GM18519 (cell line): ENCODE results near the gene OR7G3.

Experiments used
- ATAC-seq: cut with Tn5 transposase; IDR thresholded peaks from one replicate; pipeline ENCODE4 v1.9.1; 2021; ENCODE audit warnings: mild to moderate bottlenecking, moderate library complexity; ENCODE audit not compliant: unreplicated experiment, low FRiP score

The OR7G3 gene

DNA sequence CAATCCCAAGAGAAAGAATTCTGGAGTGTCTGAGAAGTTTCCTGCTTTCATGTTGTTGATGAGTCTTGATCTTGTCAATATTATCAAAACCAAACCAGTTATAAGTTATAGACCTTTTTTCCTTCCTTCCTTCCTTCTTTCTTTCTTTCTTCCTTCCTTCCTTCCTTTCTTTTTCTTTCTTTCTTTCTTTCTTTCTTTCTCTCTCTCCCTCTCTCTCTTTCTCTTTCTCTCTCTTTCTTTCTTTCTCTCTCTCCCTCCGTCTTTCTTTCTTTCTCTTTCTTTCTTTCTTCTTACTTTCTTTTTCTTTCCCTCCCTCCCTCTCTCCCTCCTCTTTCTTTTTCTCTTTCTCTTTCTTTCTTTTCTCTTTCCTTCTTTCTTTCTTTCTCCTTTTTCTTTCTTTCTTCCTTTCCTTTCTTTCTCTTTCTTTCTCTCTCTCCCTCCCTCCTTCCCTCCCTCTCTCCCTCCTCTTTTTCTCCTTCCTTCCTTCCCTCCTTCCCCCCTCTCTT lies at the start of gene OR7G3:
Gene OR7G3 (minus strand): TSS at position 51 of the 506 bp plus-strand sequence. CDS start 0 bp downstream, at position 51.
- ATAC-seq, result no peak

DNA sequence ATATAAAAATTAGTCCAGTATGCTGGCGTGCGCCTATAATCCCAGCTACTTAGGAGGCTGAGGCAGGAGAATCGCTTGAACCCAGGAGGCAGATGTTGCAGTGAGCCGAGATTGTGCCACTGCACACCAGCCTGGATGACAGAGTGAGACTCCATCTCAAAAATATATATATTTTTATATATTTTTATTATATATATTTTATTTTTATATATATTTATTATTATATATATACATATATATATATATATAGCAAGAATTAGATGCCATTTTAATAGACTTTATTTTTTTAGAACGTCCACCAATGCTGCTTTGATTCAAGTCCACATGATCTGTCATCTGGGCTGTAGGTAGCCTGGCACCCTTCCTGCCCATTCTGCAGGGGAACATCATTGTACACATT lies 48.6 kb upstream of the OR7G3 start:
- no peak for ATAC-seq

DNA sequence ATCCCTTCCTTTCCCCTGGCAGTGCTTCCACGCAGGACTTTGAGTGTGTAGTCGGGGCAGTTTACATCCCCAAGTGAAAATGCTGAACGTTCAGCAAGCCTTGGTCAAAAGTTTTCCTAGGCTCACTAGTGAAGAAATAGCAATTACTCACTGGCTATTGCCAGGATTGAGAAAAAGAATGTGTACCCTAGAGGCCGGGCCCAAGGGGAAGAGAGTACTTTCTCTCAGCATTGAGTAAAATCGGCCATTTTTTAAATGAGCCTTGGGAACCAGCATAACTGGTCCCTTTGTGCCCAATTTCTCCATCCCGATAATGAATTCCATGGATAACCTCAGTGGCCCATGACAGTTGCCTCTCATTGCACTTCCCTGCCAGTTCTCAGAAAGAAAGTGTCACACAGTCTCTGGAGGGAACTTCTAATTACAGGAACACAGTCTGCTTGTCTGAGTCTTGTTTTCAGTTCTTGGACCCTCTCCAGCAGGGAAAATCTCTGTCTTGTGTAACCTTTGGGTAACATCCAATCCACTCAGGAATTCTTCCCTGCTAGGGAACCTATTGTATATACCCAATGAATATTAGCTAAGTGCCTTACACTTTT lies 44.7 kb upstream of the OR7G3 start:
- ATAC-seq, result no peak

DNA sequence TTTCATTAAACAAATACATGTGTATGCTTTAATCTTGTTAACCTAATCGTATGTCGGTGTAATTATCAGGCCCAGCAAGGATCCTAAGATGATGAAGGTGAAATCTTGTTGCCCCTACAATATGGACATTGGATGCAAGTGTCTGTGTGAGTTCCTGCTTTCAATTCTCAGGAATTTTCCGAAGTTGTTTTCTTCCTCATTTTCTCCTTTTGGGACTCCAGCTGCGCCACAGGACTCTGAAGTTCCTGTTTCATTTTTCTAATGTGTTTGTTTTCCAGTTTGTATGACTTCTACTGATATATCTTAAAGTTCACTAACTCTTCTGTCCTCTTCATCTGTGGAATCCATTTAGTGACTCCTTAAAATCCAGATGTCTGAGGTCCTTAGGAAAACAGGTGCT lies 40.1 kb upstream of the OR7G3 start:
- no peak for ATAC-seq

DNA sequence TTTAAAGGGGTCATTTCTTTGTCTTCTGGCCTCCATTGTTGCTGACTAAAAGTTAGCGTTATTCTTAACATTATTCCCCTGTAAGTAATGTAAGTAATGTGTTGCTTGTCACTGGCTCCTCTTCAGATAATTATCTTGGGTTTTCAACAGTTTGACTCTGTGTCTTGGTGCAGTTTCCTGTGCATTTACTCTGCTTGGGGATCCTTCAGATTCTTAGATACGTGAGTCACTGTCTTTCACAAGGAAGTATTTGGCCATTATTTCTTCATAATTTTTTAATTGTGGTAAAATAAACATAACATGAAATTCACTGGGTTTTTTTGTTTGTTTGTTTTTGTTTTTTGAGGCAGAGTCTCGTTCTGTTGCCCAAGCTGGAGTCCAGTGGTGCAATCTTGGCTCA lies 38.5 kb upstream of the OR7G3 start:
- ATAC-seq, result no peak

DNA sequence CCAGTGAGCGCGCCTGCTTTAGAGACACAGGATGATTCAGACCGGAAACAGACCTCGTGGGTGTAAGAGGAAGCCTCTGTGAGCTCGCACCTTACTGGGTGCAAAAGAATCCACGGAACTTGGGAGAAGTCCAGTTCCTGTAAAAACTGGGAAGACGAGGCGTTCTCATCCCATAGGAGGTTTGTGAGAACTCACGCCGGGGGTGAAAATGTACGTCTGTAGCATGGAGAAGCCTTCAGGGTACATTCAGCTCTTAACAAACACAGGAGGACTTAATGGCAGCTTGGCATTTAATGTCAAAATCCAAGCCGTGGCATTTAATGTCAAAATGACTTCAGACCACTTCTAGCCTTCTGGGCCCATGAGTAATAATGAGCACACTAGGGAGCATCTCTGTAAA lies 34.7 kb upstream of the OR7G3 start:
- no peak for ATAC-seq

DNA sequence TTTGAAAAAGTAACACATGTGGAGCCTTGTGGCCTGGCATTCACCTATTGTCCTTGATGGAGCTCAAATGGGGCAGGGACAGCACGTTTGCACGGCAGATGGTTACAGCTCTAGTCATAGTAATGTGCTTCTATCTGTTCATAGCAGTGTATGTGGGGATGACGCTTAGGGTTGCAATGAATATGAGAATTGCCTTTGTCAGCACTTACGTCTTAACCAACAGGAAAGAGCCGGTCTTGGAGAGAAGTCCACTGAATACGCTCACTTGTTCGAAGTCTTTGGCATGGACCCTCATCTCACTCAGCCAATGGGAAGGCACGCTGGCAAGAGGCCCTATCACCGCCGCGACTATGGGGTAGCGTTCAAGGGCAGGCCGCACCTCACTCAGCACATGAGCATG lies 33.1 kb upstream of the OR7G3 start:
- ATAC-seq, result no peak

DNA sequence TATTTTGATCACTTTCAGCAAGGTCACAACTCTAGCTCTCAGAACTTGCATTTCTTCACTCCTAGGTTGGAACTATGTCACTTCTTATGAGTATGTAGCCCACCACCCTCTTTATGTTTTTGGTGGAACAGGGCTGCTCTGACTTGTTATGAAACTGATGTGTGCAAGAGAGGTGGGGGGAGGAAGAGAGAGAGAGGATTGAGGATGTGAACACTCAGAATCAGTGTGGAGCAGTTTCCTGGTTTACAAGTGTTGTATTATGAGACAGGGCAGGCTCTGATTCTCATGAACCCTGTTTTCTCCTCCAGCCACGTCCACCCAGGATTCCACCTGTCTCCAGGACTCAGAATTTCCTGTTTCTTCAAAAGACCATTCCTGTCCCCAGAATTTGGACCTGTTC lies 29.6 kb upstream of the OR7G3 start:
- ATAC-seq, result no peak

DNA sequence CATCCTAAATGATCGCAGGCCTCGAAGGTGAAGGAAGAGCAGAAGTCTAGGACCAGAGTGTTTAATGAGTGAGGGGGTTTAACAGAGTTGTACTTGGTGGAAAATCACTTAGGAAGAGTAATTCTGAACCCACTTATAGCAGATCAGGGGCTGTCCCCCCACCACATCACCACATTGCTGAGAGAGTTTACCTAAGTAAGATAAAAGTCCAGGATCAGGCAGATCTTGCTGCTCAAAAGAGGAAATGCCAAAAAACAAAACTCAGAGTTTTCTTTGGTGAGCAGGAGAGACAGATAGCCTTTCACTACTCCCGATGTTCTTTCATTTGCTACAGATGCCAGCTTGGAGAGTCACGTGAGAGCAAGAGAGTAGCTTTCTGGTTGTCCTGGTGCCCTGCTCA lies 28.8 kb upstream of the OR7G3 start:
- ATAC-seq, result no peak

DNA sequence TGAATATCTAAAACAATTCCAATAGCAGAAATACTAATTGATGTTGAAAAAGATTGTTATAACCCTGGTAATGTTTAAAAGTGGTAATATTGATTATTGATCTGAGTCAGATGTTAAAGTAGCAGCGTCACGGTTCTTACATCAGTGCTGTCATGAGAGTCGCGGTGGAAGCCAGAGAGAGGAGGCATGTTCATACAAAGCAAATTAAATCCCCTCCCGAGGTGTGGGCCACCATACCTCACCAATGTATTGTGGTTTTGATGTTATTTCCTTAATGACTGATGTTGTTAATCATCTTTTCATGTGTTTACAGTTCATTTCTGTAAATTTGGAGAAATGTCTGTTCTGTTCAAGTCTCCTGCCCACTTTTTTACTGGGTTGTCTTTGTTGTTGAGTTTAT lies 24.6 kb upstream of the OR7G3 start:
- no peak for ATAC-seq

DNA sequence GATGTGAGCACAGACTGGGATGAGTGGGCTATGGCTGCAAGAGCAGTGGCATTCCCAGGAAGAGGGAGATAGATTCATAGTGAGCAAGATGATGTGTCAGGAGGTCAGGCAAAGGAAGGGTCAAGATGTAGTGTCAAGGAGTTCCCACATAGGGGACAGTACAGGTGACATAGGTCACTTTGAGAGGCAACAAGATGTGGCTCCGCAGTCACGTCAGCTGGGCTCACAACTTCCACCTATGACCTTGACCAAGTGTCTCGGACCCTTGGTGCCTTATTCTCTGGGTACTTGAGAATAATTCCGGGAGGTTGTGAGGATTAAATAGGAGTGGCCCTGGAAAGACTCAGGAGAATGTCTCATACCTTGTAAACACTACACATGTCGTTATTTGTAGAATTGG lies 23.9 kb upstream of the OR7G3 start:
- ATAC-seq, result no peak

DNA sequence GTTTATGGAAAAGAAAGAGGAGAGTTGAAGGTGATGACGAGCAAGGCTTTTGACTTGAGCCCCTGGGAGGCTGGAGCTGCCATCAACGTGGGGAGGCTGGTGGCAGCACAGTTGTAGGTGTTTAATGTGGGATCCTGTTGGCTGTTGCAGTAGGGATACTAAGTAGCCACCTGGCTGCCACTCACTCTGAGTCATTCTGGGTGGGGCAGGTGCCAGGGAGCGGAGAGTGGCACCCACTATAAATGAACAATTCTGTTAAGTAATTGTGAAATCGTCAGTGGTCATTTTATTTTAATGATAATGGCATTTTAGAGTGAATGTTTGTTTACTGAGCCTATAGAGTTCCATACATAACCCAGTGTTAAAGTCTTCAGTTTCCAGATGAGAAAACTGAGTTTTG lies 23.2 kb upstream of the OR7G3 start:
- ATAC-seq, result no peak

DNA sequence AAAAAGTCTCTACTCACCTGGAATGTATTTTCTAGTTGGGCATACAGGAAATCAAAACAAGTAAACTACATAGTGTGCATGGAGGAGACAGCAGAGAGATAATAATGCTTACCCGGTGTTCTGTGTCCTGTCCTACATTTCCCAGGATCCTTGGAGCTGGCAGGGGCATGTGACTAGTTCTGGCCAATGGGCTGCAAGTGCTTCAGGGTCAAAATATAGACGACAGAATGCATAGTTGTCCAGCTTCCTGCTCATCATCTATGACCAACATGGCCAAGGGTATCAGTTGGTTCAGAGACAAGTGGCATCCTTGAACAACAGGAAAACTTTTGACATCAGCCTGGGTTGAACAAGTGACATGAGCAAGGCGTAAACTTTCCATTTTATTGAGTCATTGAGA lies 21.9 kb upstream of the OR7G3 start:
- no peak for ATAC-seq

DNA sequence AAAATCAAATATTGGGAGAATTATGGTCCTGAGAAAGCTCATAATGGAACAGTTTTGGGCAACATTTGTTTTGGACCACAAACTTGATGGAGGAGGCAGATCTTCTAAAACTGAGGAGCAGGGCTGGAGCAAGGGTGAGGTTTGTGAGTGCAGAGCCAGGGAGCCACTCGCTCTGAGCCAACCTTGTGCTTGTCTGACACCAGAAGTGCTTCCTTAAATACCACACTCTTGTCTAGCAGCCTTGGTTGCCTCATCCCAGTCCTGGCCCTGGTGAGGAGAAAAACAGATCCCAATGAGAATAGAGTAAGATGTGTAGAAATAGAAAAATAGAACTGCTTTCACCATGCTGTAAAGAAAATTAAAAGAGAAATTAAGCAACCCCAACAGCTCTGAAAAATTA lies 20.1 kb upstream of the OR7G3 start:
- no peak for ATAC-seq

DNA sequence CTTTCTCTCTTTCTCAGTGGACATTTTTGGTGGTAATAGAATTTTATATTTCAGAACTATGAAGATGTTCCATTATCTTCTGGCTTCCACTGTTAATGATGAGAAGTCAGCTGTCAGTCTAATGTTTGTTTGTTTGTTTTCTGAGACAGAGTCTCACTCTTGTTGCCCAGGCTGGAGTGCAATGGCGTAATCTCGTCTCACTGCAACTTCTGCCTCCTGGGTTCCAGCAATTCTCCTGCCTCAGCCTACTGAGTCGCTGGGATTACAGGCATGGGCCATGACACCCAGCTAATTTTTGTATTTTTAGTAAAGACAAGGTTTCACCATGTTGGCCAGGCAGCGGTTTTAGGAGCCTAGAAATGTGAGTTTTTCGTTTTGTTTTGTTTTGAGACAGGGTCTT lies 18.2 kb upstream of the OR7G3 start:
- no peak for ATAC-seq

DNA sequence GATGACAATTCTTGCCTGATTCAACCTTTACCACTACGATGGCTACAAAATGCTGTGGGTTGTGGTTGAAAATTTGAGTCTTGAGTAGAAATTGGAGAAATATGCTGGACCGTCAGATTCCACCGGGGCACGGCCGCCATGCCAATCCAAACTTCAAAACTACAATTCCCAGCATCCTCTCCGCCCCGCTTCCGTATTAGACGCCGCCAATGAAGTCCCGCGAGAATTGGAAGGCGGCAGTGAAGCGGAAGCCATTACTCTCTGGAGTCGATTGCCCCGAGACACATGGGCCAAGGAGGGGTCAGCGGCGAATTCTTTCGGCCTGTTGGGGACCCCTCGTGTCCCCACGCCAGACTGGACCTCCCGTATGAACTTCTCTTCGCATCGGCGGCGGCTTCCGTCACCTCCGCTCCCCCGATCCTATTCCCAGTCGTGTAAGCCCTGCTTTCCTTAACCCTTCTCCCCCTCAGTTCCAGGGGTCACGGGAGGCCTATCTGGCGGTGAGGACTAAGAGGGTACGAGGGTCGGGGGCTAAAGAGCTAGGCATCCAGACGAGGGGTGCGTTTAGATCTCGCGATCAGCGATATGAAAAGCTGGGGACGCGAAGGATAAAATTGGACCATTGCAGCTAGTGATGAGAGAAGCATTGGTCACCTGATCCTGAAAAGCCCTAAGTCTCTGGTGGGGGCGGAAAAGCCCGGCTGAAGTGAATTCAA lies 13.6 kb upstream of the OR7G3 start, which contains the start of gene ZNF317:
Gene ZNF317 (plus strand): TSS at position 239 of the 716 bp plus-strand sequence. CDS start 15,620 bp downstream, outside the sequence.
- no peak for ATAC-seq

DNA sequence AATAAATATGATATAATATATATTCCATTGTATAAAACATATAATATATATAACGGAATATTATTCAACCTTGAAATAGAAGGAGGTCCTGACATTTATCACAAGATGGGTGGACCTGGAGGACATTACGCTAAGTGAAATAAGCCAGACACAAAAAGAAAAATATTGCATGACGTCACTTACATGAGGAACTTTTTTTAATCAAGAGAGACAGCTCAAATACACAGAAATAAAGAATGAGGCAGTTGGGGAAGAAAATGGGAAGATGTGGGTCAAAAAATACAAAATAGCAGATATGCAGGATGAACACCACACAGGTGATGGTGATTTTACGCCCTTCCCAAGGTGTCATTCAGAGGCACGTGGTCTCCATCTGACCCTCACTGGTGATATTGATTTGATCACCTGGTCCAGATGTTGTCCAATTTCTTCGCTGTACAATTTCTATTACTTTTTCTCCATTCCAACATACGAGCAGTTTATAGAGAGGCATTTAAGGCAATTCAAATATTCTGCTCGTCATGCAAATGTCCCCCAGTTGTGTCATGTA lies 12.9 kb upstream of the OR7G3 start:
- ATAC-seq, result no peak

DNA sequence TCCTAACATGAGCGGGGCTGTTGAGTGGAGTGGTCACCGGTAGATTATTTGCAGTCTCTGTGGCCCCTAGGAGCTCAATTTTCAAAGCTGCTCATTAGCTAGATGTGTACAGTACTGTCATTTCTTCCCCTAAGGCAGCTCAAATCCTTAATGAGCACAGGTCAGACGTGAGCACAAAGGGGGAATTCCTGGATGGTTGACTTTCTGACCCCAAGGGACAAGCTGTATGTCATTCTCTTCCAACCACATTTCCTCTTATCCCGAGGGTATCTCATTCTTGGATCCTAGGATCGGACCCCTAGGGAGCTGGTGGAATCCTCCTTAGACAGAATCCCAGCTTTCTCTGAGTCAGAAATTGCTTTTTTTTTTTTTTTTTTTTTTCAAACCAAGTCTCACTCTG lies 5.7 kb upstream of the OR7G3 start:
- no peak for ATAC-seq

DNA sequence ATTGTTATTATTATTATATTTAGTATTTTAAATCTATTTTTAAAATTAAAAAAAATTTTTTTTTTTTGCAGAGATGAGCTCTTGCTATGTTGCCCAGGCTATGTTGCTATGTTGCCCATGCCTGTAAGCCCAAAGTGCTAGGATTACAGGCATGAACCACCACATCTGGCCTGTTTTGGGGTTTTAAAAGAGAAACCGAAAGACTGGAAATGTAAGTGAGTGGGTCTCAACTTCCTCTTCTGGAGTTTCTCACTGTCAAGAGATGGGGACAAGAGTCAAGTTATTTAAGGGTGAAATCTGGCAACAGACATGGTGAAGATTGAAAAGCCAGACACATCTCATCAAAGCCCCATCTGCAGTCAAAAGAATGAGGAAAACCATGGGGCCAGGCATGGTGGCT lies 4.2 kb upstream of the OR7G3 start:
- ATAC-seq, result no peak

DNA sequence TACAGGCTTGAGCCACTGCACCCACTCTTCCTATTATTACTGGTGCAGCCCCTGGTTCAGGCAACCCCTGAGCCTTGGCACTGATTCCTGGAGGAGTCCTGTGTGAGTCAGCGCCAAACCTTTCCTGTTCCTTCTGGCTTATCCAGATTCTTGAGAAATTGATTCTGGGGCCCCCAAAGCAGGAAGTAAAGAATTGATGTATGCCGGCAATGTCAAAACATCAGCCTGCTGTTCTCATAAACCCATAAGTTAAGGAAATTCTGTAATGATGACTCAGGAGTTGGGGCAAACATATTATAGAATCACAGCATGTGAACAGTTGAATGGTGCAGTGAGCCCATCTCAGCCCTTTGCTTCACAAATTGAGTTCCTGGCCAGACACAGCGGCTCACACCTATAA lies 1.4 kb upstream of the OR7G3 start:
- no peak for ATAC-seq

DNA sequence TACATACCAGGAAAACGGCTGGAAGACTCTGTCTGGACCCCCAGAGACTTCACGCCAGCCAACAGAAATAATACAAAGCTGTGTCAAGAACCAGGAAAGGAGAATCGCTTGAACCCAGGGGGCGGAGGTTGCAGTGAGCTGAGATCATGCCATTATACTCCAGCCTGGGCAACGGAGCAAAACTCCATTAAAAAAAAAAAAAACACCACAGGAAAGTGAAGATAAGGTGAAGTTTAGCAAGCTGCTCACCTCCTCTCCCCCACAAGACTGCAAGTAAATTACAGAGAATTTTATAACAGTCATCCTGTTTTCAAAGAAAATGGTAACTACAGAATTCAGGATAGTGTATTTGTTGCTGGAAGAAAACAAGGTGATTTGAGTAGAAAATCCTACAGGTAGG lies 10.2 kb downstream of the OR7G3 start:
- no peak for ATAC-seq

DNA sequence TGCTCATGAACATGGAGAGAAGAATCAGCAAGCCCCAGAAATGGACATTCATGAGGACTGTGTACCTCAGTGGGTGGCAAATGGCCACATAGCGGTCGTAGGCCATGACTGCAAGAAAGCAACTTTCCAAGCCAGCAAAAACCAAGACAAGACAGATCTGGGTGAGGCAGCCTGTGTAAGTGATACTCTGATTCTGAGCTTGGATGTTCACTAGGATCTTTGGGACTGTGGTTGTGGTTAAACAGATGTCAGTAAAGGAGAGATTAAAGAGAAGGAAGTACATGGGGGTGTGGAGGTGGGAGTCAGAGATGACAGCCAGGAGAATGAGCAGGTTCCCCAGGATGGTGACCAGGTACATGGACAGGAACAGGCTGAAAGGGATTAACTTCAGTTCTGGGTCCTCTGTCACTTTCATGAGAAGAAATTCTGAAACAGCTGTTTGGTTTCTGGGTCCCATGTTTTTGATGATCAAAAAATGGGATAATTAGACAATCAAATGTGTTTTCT lies 11.4 kb downstream of the OR7G3 start, which contains the start of gene OR7G1:
Gene OR7G1 (minus strand): TSS at position 457 of the 507 bp plus-strand sequence. CDS start 0 bp downstream, at position 457.
- ATAC-seq, result no peak
